ENCODE results near the gene RAD54L.
"Not testable (repeated sequence)": the region's sequence is repeated elsewhere in the genome, so short reads cannot be mapped to it uniquely, and the experiment has no call there.

DNA sequence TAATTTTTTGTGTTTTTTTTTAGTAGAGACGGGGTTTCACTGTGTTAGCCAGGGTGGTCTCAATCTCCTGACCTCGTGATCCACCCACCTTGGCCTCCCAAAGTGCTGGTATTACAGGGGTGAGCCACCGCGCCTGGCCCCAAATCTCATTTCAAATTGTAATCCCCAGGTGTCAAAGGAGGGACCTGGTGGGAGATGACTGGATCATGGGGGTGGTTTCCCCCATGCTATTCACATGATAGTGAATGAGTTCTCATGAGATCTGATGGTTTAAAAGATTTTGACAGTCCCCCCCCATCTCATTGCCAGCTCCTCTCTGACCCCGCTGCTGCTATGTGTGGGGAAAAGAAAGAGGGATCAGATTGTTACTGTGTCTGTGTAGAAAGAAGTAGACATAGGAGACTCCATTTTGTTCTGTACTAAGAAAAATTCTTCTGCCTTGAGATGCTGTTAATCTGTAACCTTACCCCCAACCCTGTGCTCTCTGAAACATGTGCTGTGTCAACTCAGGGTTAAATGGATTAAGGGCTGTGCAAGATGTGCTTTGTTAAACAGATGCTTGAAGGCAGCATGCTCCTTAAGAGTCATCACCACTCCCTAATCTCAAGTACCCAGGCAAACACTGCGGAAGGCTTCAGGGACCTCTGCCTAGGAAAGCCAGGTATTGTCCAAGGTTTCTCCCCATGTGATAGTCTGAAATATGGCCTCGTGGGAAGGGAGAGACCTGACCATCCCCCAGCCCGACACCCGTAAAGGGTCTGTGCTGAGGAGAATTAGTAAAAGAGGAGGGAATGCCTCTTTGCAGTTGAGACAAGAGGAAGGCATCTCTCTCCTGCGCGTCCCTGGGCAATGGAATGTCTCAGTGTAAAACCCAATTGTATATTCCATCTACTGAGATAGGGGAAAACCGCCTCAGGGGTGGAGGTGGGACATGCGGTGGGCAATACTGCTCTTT is 72.7 kb downstream of the RAD54L start:
- TF ChIP-seq, protein P1, sequence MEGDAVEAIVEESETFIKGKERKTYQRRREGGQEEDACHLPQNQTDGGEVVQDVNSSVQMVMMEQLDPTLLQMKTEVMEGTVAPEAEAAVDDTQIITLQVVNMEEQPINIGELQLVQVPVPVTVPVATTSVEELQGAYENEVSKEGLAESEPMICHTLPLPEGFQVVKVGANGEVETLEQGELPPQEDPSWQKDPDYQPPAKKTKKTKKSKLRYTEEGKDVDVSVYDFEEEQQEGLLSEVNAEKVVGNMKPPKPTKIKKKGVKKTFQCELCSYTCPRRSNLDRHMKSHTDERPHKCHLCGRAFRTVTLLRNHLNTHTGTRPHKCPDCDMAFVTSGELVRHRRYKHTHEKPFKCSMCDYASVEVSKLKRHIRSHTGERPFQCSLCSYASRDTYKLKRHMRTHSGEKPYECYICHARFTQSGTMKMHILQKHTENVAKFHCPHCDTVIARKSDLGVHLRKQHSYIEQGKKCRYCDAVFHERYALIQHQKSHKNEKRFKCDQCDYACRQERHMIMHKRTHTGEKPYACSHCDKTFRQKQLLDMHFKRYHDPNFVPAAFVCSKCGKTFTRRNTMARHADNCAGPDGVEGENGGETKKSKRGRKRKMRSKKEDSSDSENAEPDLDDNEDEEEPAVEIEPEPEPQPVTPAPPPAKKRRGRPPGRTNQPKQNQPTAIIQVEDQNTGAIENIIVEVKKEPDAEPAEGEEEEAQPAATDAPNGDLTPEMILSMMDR (IDR thresholded peaks at IDR 0.05) = not testable (repeated sequence)
- TF ChIP-seq POLR2AphosphoS5, POLR2A, EP300 (IDR thresholded peaks at IDR 0.05): not testable (repeated sequence)

Data from sigmoid colon (tissue), 4 donors.